Airway epithelial cell (primary cell): ENCODE data around the gene GPS1. TPM values are rescaled to one million over a fixed set of nuclear protein-coding genes. Genes with fewer than 3 reads are reported as not detected.

Source experiments
- total RNA-seq: library from RNA; depleted of rRNA; stranded (reverse); fragments of >200 nt; gene quantifications from 2 replicates; pipeline ENCODE4 v1.2.3, GENCODE V29; 2015

Gene GPS1
- total RNA-seq = 115 and 136 TPM in 2 replicates

DNA sequence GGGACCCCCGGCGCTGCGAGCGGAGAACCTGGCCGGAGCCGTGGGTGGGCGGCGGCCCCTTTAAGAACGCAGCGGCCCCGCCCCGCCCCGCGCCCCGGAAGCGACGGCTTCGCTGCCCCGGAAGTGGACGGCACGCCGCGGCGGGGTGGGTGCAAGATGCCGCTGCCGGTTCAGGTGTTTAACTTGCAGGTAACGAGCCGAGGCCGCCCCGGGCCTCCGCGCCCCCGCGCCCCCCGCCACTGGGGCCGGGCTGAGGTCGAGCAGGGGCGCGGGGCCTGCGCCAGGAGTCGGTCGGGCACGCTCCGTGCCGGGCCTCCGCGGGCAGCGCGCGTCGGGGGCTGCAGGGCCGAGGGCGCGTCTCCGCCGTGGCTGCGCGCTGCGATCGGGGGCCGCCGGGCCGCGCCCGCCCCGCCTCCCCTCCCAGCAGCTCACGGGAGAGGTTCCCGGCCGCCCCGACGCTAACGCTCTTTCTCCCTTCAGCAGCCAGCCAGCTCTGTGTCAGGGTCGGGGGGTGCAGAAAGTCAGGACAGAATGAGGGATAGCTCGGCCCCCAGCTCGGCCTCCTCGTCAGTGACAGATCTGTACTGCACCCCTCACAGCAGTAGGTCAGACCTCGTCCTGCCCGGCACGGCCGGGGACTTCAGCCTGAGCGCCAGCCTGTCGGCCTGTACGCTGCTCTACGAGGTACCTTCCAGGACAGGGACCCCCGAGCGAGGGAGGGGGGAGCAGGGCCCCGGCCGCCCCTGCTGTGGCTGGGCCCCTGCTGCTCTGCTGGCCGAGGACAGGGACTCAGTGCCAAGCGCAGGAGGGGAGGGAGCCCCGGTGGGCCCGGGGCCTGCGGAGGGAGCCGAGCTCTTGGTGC is at the start of gene GPS1, which contains the start of gene RFNG:
Gene GPS1, plus strand, starts transcription at position 123 of the 862 bp plus-strand sequence. Its CDS starts 34 bp downstream, at position 157.
Gene RFNG, minus strand, starts transcription at position 36 of the 862 bp plus-strand sequence. CDS start 45 bp downstream, outside the sequence.

GRCh38 chr17:82022310-82022980 is 29.3 kb upstream of the GPS1 start, which contains the start of gene CENPX:
Gene CENPX (minus strand): TSS chr17:82022878. CDS start chr17:82022861, 17 bp downstream.

GRCh38 chr17:82022981-82023446 is 28.7 kb upstream of the GPS1 start, which contains the start of gene LRRC45:
Gene LRRC45 (plus strand): TSS chr17:82023305. CDS start chr17:82023644, 339 bp downstream.

DNA sequence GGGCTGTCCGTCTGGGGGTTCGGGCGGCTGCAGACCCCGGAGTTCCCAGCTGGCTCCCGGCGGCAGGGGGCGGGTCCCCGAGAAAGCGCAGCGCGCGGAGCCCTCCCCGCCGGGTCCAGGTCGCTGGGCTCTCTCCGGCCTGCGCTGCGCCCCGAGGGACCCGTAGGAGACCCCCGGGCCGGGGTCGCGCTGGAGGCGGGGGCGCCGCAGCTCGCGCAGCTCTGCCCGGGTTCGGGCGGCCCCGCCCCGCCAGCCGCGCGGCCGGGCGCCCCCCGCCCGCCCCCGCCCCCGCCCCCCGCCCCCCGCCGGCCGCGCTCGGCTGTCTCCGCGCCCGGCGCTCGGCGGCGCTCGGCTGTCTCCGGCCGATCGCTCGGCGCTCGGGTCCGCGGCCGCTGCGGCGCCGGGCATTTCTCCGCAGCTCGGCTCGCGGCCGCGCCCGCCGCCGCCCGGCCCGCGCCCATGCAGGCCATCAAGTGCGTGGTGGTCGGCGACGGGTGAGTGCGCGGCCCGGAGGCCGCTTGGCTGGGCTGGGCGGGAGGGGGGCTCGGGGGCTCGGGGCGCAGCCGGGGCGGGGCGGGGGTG is 20.3 kb upstream of the GPS1 start, which contains the start of gene RAC3:
Gene RAC3, plus strand, starts transcription at position 376 of the 582 bp plus-strand sequence. Its CDS starts 84 bp downstream, at position 460.

GRCh38 chr17:82037092-82037888 is 14.4 kb upstream of the GPS1 start, which contains the start of gene DCXR:
Gene DCXR (minus strand): TSS chr17:82037697. CDS start chr17:82037682, 15 bp downstream.

DNA sequence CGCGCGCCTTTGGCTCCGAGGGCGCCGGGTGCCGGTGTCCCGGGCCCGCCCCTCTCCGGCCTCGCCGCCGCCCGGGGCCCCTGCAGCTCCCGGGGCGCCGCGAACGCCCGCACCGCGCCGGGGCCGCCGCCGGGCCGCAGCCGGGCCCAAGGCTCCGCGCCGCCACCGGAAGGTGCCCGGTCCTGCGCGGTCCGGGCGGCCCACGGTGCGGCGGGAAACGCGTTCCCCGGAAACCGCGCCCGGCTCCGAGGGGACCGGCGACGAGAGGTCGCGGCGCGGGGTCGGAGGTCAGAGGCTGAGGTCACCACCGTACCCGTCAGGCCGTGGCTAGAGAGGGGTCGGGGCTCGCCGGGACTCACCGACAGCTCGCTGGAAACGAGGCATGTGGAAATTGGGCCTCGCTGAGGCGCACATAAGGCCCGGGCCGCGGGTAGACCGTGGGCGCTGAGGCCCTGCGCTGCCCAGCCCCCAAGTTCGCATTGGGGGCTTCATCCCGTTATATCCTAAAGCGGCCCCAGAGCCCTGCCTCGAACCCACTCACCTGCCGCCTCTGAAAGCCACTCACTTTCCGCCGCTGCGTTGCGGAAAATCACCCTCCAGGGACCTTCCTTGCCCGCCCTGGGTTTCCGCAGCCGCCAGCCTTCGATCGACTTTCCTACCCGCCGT is 14.1 kb downstream of the GPS1 start, which contains the start of gene DUS1L:
Gene DUS1L, minus strand, starts transcription at position 167 of the 666 bp plus-strand sequence. CDS start 745 bp downstream, outside the sequence.

GRCh38 chr17:82098169-82098938 is 46.7 kb downstream of the GPS1 start, which contains the start of gene FASN:
Gene FASN (minus strand): TSS chr17:82098236. CDS start chr17:82096445, 1,791 bp downstream.

Other genes with a start within 250 kb of the GPS1 start
- not detected in 2 replicates for gene GCGR, start 247.7 kb upstream of the GPS1 start, total RNA-seq
- gene MCRIP1, start 218.6 kb upstream of the GPS1 start, total RNA-seq = 34.9 and 50.1 TPM in 2 replicates
- gene PPP1R27, start 216.8 kb upstream of the GPS1 start, total RNA-seq = not detected in 2 replicates
- 1,284 and 1,865 TPM in 2 replicates for gene P4HB, start 191.4 kb upstream of the GPS1 start, total RNA-seq
- 326 and 351 TPM in 2 replicates for gene ARHGDIA, start 180.6 kb upstream of the GPS1 start, total RNA-seq
- gene ALYREF, start 160.3 kb upstream of the GPS1 start, total RNA-seq = 184 and 208 TPM in 2 replicates
- 235 and 300 TPM in 2 replicates for gene ANAPC11, start 160.2 kb upstream of the GPS1 start, total RNA-seq
- 3.0 TPM in 1 of 2 replicates, not detected in the other for gene NPB, start 149.7 kb upstream of the GPS1 start, total RNA-seq
- gene PCYT2, start 140.5 kb upstream of the GPS1 start, total RNA-seq = 50.9 and 54.8 TPM in 2 replicates
- 32.9 and 35.1 TPM in 2 replicates for gene SIRT7, start 133.7 kb upstream of the GPS1 start, total RNA-seq
- gene MAFG, start 124.2 kb upstream of the GPS1 start, total RNA-seq = 9.5 and 12.1 TPM in 2 replicates
- gene PYCR1, start 114.6 kb upstream of the GPS1 start, total RNA-seq = 55.8 and 60.5 TPM in 2 replicates
- not detected in 2 replicates for gene MYADML2, start 104.7 kb upstream of the GPS1 start, total RNA-seq
- not detected in 2 replicates for gene NOTUM, start 90.7 kb upstream of the GPS1 start, total RNA-seq
- gene ASPSCR1, start 74.3 kb upstream of the GPS1 start, total RNA-seq = 6.9 and 12.5 TPM in 2 replicates
- 123 and 162 TPM in 2 replicates for gene CENPX, start 29.0 kb upstream of the GPS1 start, total RNA-seq
- 16.3 and 21.5 TPM in 2 replicates for gene LRRC45, start 28.6 kb upstream of the GPS1 start, total RNA-seq
- 53.3 and 75.5 TPM in 2 replicates for gene RAC3, start 20.2 kb upstream of the GPS1 start, total RNA-seq
- 161 and 191 TPM in 2 replicates for gene DCXR, start 14.2 kb upstream of the GPS1 start, total RNA-seq
- gene RFNG, start 87 bp upstream of the GPS1 start, total RNA-seq = 37.6 and 38.2 TPM in 2 replicates
- 76.2 and 82.9 TPM in 2 replicates for gene DUS1L, start 13.9 kb downstream of the GPS1 start, total RNA-seq
- gene FASN, start 46.3 kb downstream of the GPS1 start, total RNA-seq = 474 and 632 TPM in 2 replicates
- gene CCDC57, start 160.9 kb downstream of the GPS1 start, total RNA-seq = 8.1 and 16.5 TPM in 2 replicates
- gene SLC16A3, start 177.1 kb downstream of the GPS1 start, total RNA-seq = 256 and 274 TPM in 2 replicates
- 41.8 and 42.7 TPM in 2 replicates for gene CSNK1D, start 221.8 kb downstream of the GPS1 start, total RNA-seq